Effector memory CD8-positive, alpha-beta T cell (primary cell): Measurements from ENCODE around the gene ASAP2.

ENCODE experiments used
- ATAC-seq: fragments of 150-1000 bp; cut with Tn5 transposase; replicated peaks from 2 replicates; pipeline ENCODE4 v1.10.0; 2021; ENCODE audit warnings: mild to moderate bottlenecking, moderate library complexity
- DNase-seq, 3 experiments: peaks; one replicate each; pipeline ENCODE4 v3.0.0; 2021
- H3K27ac Mint-ChIP-seq, 2 donors: one replicate each; pipeline ENCODE4 v1.8.0; 2022; ENCODE audit warnings: mild to moderate bottlenecking in 2 of 2, mixed read lengths in 2 of 2, moderate library complexity in 2 of 2
- H3K27me3 Mint-ChIP-seq, 2 donors: one replicate each; pipeline ENCODE4 v1.8.0; 2022; ENCODE audit warnings: mixed read lengths in 2 of 2
- H3K36me3 Mint-ChIP-seq: one replicate; pipeline ENCODE4 v1.8.0; 2022; ENCODE audit warnings: mild to moderate bottlenecking, moderate library complexity, mixed read lengths; ENCODE audit not compliant: insufficient read depth
- H3K4me1 Mint-ChIP-seq, 2 donors: one replicate each; pipeline ENCODE4 v1.8.0; 2022; ENCODE audit warnings: low read depth in 2 of 2, mixed read lengths in 2 of 2
- H3K4me3 Mint-ChIP-seq, 2 donors: one replicate each; pipeline ENCODE4 v1.8.0; 2022; ENCODE audit warnings: mild to moderate bottlenecking in 2 of 2, mixed read lengths in 2 of 2, moderate library complexity in 2 of 2
- H3K9me3 Mint-ChIP-seq, 2 donors: one replicate each; pipeline ENCODE4 v1.8.0; 2022; ENCODE audit warnings: mixed read lengths in 2 of 2

ASAP2 gene

GRCh38 chr2:9194352-9194751 lies 12.3 kb upstream of the ASAP2 start:
- Mint-ChIP-seq H3K4me1 (no peaks in the 10 kb centered on the region), H3K27ac (no peak overlapping the region), H3K9me3 (no peaks in the 10 kb centered on the region), H3K4me3 (no peak overlapping the region), H3K27me3 (peaks cover 43 to 44% of the 10 kb centered on the region in 2 donors), H3K36me3 (no peaks in the 10 kb centered on the region)
- ATAC-seq = no peak
- no peak for DNase-seq

GRCh38 chr2:9196637-9197036 lies 10.0 kb upstream of the ASAP2 start:
- Mint-ChIP-seq H3K4me3 (no peak overlapping the region), H3K36me3 (no peaks in the 10 kb centered on the region), H3K27me3 (peaks cover 60 to 64% of the 10 kb centered on the region in 2 donors), H3K27ac (no peak overlapping the region), H3K4me1 (no peaks in the 10 kb centered on the region), H3K9me3 (no peaks in the 10 kb centered on the region)
- ATAC-seq = no peak
- no peak for DNase-seq

DNA sequence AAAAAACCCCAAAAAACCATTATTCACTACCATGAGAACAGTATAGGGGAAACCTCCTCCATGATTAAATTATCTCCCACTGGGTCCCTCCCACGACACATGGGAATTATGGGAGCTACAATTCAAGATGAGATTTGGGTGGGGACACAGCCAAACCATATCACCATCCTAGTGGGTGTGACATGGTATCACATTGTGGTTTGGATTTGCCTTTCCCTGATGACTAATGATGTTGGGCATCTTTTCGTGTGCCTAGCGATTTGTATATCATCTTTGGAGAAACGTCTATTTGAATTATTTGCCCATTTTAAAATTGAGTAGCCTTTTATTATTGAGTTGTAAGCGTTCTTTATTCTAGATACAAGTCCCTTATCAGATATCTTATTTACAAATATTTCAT lies 8.7 kb upstream of the ASAP2 start:
- no peak for DNase-seq
- Mint-ChIP-seq H3K36me3 (peaks cover 2% of the 10 kb centered on the region), H3K9me3 (no peaks in the 10 kb centered on the region), H3K27me3 (peaks cover 60 to 65% of the 10 kb centered on the region in 2 donors), H3K27ac (no peak overlapping the region), H3K4me3 (no peak overlapping the region), H3K4me1 (no peaks in the 10 kb centered on the region)
- no peak for ATAC-seq

DNA sequence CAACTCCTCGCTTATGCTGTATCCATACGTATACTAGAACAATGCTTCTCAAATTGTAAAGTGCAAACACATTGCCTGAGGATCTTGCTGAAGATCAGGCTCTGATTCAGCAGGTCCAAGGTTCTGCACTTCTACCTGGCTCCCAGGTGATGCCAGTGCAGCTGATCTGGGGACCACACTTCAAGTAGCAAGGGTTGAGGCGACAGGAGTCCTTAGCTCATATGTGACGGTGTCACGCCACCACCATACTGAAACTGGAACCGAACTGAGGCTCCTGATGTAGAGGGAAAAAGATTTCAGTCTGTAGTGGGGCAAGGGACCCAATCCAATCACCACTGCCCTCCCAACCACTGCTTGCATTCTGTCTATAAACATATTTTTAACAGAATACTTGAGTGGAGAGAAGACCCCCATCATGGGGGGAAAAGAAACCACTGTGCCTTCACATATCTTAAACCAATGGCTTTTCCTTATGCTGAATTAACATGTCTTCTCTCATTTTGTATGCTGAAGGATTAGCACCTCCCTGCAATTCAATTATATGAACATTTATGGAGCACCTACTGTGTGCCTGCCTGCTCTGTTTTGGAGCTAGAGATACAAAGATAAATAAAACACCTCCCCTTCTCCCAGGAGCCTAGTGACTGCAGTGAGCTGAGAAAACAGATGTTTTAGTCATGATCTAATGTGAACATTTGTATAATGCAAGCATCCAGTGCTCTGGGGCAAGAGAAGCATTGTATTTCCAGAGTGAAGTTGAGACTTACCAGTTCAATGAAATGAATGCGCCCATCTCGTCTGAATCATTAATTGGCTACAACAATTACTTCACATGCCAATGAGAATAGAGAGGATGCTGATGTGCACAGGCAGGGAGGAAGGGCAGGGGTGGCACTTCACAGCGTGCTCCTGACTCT lies 6.6 kb upstream of the ASAP2 start:
- Mint-ChIP-seq H3K27me3 (peaks cover 59 to 63% of the 10 kb centered on the region in 2 donors), H3K4me3 (no peak overlapping the region), H3K36me3 (peaks cover 2% of the 10 kb centered on the region), H3K27ac (no peak overlapping the region), H3K4me1 (no peaks in the 10 kb centered on the region), H3K9me3 (no peaks in the 10 kb centered on the region)
- no peak for ATAC-seq
- DNase-seq = no peak

DNA sequence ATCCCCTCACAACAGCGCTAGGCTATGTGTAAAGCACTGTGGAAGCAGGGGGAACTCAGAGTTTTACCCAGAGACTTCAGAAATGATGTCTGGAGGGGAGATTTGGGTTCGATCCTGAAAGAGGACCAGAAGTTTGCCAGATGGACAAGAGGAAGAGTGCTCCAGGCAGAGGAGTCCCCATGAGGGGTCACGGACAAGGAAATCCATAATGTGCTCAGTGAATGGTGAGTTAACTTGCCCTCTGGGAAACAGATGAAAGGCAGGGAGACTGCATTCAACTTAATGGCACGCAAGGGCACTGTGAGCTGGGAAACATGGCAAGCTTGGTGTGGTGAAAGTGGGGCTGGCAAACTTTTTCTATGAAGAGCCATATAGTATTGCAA lies 6.0 kb upstream of the ASAP2 start:
- Mint-ChIP-seq H3K4me1 (no peaks in the 10 kb centered on the region), H3K36me3 (peaks cover 2% of the 10 kb centered on the region), H3K27me3 (peaks cover 55 to 61% of the 10 kb centered on the region in 2 donors), H3K9me3 (no peaks in the 10 kb centered on the region), H3K27ac (no peak overlapping the region), H3K4me3 (no peak overlapping the region)
- DNase-seq = no peak
- ATAC-seq = no peak

DNA sequence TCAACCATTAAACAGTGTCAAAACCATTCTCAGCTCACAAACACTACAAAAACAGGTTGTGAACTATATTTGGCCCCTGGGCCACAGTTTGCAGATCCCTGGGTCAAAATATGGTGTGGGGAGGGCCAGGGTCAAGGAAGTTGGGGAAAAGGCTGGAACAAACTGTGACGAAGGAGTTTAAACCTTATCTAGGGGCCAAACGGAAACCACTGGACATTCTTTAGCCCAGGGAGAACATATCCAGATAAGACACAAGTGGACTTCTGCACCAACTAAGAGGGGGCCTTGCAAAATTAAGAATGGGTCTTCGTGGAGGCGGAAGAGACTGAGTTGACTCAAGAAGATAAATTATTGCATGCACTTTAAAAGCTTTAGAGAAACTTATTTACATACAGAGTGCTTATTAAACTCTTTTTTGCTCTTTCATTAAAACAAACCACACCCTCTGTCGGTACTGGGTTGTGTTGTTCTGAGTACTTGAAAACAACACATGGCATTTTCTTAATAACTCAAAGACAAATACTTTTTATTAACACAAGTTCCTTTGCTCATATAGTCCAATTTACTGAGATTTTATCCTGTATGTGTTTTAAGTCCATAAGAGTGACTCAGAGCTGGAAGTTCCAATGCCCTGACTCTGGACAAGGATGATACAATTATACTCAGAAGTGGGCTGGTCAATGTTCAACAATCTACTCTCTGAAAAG lies 5.3 kb upstream of the ASAP2 start:
- peaks cover 61 to 64% of the 10 kb centered on the region in 2 donors for H3K27me3 Mint-ChIP-seq
- peaks cover 0 to 2% of the 10 kb centered on the region in 2 donors for H3K4me1 Mint-ChIP-seq
- H3K27ac Mint-ChIP-seq = no peak overlapping the region
- no peak for DNase-seq
- ATAC-seq = no peak
- peaks cover 2% of the 10 kb centered on the region for H3K36me3 Mint-ChIP-seq
- H3K9me3 Mint-ChIP-seq = no peaks in the 10 kb centered on the region
- H3K4me3 Mint-ChIP-seq = no peak overlapping the region

DNA sequence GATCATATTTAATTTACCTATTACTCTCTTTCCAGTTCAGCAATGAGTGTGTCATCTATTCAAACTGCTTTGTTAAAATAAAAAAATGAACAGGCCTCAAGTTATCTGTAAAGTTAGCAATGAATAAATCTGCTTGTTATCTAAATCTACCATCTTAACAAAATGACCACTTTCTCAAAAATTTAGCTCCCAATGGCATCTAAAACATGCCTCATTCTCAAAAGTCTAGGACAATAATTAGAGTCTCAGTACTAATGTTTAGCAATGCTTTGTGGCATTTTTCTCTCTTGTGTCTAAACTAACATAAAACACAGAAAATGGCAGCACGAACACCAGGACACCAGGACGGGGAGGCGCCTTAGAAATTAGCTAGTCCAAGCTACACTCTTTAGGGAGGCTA lies 3.6 kb upstream of the ASAP2 start:
- DNase-seq (no peak), ATAC-seq (no peak)
- peaks cover 2% of the 10 kb centered on the region for H3K36me3 Mint-ChIP-seq
- no peak overlapping the region for H3K4me3 Mint-ChIP-seq
- H3K27ac Mint-ChIP-seq = no peak overlapping the region
- H3K27me3 Mint-ChIP-seq = peaks cover 49 to 50% of the 10 kb centered on the region in 2 donors
- peaks cover 0 to 2% of the 10 kb centered on the region in 2 donors for H3K4me1 Mint-ChIP-seq
- H3K9me3 Mint-ChIP-seq = no peaks in the 10 kb centered on the region

DNA sequence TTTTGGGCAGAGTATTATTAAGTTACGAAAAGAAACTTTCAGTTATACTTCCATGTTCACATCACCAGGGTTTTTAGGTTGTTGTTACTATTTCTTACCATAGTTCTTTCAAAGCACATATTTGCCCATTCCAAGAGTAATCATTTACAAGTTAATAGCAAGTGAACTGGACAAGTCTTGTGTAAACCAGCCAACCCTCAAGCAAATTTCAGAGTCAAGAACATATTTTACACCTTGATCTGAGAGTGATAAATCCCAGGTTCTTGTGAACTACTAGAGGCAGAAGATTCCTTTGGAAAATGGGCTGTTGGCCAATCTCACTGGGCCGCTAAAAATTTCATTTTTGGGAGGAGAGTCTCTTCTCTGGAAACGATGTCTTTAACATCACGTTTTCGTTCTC lies 2.7 kb upstream of the ASAP2 start:
- no peak for ATAC-seq

DNA sequence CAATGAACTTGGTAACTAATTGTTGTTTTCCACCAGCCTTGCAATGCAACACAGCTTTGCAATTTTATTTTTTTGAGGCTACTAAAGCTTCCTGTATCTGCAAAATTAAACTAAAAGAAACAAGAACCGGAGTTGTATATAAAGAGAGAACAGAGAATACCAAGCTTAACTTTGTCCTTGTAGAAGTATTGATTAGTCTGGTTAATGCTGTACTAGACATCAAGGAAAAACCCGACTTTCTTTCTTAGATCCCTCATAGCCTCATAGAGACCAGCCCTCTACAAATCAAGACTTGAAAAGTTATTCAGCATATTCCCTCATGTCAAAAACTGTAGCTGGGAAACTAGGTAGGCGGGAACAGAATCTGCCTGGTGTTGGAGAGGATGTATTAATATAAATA lies 1.7 kb upstream of the ASAP2 start:
- peaks cover 2% of the 10 kb centered on the region for H3K36me3 Mint-ChIP-seq
- no peak overlapping the region for H3K27ac Mint-ChIP-seq
- DNase-seq = no peak
- no peak overlapping the region for H3K4me3 Mint-ChIP-seq
- no peaks in the 10 kb centered on the region for H3K9me3 Mint-ChIP-seq
- peaks cover 0 to 2% of the 10 kb centered on the region in 2 donors for H3K4me1 Mint-ChIP-seq
- ATAC-seq = no peak
- peaks cover 47 to 50% of the 10 kb centered on the region in 2 donors for H3K27me3 Mint-ChIP-seq

More for the DNA sequence above, 2.7 kb upstream of the ASAP2 start:
- H3K36me3 Mint-ChIP-seq = peaks cover 2% of the 10 kb centered on the region
- peaks cover 0 to 2% of the 10 kb centered on the region in 2 donors for H3K4me1 Mint-ChIP-seq
- DNase-seq = no peak
- no peak overlapping the region for H3K27ac Mint-ChIP-seq
- no peak overlapping the region for H3K4me3 Mint-ChIP-seq
- no peaks in the 10 kb centered on the region for H3K9me3 Mint-ChIP-seq
- peaks cover 49 to 53% of the 10 kb centered on the region in 2 donors for H3K27me3 Mint-ChIP-seq

- no peak for ATAC-seq
- Mint-ChIP-seq H3K27me3 (peaks cover 47 to 50% of the 10 kb centered on the region in 2 donors), H3K27ac (no peak overlapping the region), H3K4me1 (peaks cover 0 to 2% of the 10 kb centered on the region in 2 donors), H3K9me3 (no peaks in the 10 kb centered on the region), H3K4me3 (peak overlapping the region; percentile 25 to 37), H3K36me3 (peaks cover 2% of the 10 kb centered on the region)
- no peak for DNase-seq
Observed at GRCh38 chr2:9205486-9205885, 1.1 kb upstream of the ASAP2 start.

DNA sequence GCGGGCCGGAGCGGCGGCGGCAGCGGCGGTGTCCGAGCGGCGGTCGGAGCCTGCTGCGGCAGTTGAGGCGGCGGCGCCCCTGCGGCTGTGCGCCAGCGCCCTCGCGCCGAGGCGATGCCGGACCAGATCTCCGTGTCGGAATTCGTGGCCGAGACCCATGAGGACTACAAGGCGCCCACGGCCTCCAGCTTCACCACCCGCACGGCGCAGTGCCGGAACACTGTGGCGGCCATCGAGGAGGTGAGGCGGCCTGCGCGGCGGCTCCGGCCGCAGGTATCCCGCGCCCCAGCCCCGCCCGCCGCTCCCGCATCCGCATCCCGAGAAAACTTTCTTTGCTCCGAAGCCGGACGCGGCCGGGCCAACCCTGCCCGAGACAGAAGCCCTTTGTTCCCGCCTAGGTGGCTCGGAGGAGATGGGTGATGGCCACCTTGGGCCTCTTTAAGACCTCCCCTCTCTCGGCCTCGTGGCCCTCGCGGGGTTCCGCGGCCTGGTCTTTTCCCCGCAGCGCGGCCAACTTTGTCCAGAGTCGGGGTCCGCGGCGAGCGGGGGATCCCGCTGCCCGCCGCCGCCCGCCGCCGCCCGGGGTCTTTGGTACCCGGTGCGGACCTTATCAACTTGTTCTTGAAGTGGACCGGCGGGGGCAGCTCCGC lies 504 bp downstream of the ASAP2 start:
- Mint-ChIP-seq H3K27me3 (peaks cover 48 to 50% of the 10 kb centered on the region in 2 donors), H3K4me3 (peak overlapping the region; percentile 33 to 41), H3K27ac (no peak overlapping the region), H3K9me3 (no peaks in the 10 kb centered on the region), H3K36me3 (no peaks in the 10 kb centered on the region), H3K4me1 (peaks cover 0 to 2% of the 10 kb centered on the region in 2 donors)
- DNase-seq = no peak
- peak; percentile 17 for ATAC-seq

- H3K27ac Mint-ChIP-seq = no peak overlapping the region
- H3K4me3 Mint-ChIP-seq = peak overlapping the region; percentile 27 to 46
- DNase-seq (no peak), ATAC-seq (no peak)
- no peaks in the 10 kb centered on the region for H3K36me3 Mint-ChIP-seq
- peaks cover 0 to 2% of the 10 kb centered on the region in 2 donors for H3K4me1 Mint-ChIP-seq
- H3K27me3 Mint-ChIP-seq = peaks cover 50 to 56% of the 10 kb centered on the region in 2 donors
- no peaks in the 10 kb centered on the region for H3K9me3 Mint-ChIP-seq
Observed at GRCh38 chr2:9207641-9208311, 1.2 kb downstream of the ASAP2 start.

DNA sequence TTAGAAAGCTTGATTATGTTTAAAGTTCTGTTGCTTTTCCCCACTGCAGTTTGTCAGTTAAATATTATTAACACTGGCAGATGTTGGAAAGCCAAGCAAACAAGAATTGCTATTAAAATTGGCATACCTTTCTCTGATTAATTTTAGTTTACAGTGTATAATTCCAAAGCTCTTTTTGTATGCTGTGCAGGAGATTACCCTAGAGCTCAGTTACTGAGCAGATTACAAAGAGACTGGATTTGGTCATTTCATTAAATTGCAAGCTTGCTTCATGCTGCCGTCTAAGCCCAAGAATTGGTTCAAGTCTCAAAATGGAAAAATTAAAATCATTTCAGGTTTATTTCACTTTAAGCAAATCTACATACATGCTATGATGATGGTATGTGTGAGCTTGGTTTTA lies 2.3 kb downstream of the ASAP2 start:
- Mint-ChIP-seq H3K4me1 (peaks cover 0 to 2% of the 10 kb centered on the region in 2 donors), H3K27ac (no peak overlapping the region), H3K27me3 (peaks cover 56 to 66% of the 10 kb centered on the region in 2 donors), H3K36me3 (no peaks in the 10 kb centered on the region), H3K9me3 (no peaks in the 10 kb centered on the region), H3K4me3 (no peak overlapping the region)
- ATAC-seq (no peak), DNase-seq (no peak)
